OCI-LY1 (cell line): ENCODE measurements around the gene TMOD4.

ENCODE experiments used
- EZH2 ChIP-seq: fragments of 200-600 bp; sonication (generic), shearing (Covaris generic); IDR thresholded peaks from 2 replicates; pipeline ENCODE4 v1.8.0; 2017; ENCODE audit warnings: borderline replicate concordance, mixed run types, mild to moderate bottlenecking, antibody characterized with exemption, low read length, moderate library complexity, mixed read lengths
- TF ChIP-seq, protein P1 (sequence below): fragments of 200-600 bp; sonication (generic), shearing (Covaris generic); IDR thresholded peaks from 2 replicates; pipeline ENCODE4 v1.5.1; 2017; ENCODE audit warnings: mild to moderate bottlenecking, antibody characterized with exemption, low read length, moderate library complexity, mixed read lengths

GRCh38 chr1:151130987-151131586 lies 44.7 kb downstream of the TMOD4 start:
- no peak for TF ChIP-seq EZH2
- TF ChIP-seq, protein P1, sequence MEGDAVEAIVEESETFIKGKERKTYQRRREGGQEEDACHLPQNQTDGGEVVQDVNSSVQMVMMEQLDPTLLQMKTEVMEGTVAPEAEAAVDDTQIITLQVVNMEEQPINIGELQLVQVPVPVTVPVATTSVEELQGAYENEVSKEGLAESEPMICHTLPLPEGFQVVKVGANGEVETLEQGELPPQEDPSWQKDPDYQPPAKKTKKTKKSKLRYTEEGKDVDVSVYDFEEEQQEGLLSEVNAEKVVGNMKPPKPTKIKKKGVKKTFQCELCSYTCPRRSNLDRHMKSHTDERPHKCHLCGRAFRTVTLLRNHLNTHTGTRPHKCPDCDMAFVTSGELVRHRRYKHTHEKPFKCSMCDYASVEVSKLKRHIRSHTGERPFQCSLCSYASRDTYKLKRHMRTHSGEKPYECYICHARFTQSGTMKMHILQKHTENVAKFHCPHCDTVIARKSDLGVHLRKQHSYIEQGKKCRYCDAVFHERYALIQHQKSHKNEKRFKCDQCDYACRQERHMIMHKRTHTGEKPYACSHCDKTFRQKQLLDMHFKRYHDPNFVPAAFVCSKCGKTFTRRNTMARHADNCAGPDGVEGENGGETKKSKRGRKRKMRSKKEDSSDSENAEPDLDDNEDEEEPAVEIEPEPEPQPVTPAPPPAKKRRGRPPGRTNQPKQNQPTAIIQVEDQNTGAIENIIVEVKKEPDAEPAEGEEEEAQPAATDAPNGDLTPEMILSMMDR = no peak
